Fibroblast of skin of left biceps (primary cell): ENCODE measurements around the gene NUP98.
A peak's percentile ranks its signal among the peaks of the same experiment; 100 is the strongest.
"Not testable (repeated sequence)": the region's sequence is repeated elsewhere in the genome, so short reads cannot be mapped to it uniquely, and the experiment has no call there.

Experiments
- DNase-seq, 2 experiments: peaks; one replicate each; pipeline ENCODE4 v3.0.0-alpha.2; 2013; ENCODE audit warnings: low read depth in 2 of 2

Gene NUP98

DNA sequence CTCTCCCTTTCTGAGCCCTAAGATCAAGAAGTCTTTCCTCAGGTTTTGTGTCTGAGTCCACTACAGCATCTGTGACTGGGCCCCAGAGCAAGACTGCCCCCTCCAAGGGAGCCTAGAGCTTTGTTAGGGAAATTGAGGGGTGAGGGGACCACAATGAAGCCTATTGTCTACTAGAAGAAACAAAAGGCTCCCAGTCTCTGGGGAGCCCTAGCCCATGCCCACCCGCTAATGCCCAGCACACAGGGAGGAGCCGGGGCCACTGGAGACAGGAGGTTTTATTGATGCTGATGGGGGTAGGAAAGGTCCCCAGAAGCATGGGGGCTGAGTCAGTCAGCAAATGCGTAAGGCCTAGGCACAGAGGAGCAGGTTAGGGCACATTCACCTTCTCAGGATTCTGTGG, 29.4 kb upstream of the NUP98 start:
- no peak for DNase-seq

DNA sequence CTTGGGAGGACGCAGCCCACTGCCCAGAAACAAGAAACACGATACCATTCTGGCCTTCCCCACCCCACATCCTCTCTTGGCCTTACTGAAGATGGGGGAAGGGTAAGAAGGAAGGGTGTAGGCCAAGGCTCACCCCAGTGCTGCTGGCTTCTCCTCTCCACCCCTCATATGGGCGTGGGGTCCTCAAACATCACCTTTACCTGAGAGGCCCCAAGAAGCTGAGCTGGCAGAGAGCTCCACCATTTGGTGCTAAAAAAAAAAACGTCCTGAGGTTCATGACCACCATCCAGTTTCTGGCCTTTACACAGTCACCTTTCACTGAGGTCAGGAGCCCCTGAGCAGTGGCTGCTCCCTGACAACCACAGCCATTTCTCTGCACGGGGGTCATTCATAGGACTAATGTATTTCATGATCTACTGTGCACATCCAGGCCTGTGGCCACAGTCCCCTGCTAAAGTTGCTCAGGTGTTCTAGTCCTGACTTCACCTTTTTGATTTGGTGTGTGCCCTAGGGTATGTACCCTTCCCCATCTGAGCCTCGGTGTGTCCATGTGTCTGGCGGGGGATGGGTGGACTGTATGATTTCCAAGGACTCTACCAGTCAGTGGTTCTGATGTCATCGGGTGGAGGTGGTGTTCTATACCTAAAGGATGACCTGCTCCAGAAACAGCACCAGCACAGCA, 28.3 kb upstream of the NUP98 start:
- DNase-seq: no peak

DNA sequence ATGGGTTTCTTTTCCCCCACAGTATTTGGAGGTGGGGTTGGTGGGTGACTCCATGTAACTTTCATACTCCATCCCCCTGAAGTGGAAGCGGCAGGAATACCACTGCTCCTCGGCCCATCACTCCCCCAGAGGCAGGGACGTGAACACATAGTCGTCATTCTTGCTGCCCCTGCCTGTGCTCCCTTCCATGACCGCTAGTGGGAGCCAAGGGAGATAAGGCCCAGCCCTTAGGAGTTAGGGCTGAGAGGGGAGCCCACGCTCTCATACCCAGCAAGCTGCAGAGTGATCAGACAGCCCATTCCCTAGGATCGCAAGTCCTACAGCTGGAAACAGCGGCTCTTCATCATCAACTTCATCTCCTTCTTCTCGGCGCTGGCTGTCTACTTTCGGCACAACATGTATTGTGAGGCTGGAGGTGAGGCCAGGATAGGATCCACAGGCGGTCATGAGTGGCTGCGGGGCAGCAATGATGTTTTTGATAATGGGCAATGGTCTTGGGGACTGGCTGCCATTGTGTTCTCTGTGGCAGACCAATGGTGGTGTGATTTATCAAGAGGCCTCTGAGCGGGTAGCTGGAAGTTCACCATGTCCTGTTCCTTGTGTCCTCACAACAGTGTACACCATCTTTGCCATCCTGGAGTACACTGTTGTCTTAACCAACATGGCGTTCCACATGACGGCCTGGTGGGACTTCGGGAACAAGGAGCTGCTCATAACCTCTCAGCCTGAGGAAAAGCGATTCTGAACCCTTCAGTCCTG, 27.5 kb upstream of the NUP98 start:
- DNase-seq: no peak

DNA sequence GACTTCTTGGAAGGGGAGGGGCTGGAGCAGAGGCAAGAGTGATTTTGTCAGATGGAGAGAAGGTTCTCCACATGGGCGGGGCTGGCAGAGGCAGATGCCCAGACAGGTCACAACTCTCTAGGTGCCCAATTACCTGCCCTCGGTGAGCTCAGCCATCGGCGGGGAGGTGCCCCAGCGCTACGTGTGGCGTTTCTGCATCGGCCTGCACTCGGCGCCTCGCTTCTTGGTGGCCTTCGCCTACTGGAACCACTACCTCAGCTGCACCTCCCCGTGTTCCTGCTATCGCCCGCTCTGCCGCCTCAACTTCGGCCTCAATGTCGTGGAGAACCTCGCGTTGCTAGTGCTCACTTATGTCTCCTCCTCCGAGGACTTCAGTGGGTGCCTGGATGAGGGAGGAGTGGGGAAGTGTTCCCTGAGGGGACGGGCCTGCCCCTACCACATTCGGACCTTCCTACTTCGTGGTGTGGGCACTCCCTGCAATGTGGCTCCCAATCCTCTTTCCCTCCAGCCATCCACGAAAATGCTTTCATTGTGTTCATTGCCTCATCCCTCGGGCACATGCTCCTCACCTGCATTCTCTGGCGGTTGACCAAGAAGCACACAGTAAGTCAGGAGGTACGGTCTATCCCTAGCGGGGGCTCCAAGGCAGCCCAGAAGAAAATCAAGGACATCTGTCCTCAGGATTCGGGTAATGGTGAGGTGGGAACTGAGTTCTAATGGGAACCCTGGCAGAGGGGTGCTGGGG, 26.6 kb upstream of the NUP98 start:
- DNase-seq: no peak

DNA sequence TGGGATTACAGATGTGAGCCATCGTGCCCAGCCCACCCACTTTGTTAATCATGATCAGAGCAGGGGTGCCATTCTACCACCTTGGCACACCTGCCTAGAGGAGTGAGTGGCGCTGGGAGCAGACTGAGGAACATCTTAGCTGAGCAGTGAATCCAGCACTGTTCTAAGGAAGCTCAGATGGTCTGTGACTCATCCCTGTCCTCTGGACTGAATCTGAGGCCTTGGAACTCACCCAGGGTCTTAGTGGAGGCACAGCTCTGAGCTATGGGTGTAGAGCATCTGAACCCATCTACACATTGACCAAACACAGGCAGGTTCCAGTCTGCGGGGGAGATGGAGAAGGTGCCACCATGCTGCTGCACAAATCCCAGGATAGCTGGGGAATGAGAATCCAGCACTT, 25.9 kb upstream of the NUP98 start:
- DNase-seq: peak in 1 of 2 experiments; percentile 15

DNA sequence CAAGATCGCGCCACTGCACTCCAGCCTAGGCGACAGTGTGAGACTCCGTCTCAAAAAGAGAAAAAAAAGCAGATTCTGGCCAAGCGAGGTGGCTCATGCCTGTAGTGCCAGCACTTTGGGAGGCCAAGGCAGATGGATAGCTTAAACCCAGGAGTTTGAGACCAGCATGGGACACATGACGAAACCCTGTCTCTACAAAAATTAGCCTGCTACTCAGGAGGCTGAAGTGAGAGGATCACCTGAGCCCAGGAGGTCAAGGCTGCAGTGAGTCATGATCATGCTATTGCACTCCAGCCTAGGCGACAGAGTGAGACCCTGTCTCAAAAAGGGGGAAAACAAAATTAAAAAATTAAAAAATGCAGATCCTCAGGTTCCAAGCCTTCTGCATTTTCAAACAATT, 25.0 kb upstream of the NUP98 start:
- no peak for DNase-seq

DNA sequence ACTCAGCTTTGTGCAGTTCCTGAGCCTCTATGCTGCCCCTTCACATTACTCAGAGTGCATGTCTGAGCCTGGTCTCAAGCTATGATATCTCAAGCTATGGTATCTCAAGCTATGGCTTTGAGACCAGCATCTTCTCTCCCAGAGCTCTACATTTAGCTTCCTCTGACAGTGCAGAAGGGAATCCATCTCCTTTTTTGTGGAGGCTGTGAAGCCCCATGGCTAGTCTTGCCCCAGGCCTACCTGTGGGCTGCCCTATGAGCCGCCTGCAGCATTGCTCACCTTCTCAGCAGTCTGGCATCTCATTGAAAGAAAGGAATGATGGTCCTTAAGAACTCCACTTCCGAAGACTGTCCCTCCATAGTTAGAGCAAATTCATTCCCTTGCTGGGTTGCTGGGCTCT, 23.6 kb upstream of the NUP98 start:
- no peak for DNase-seq

DNA sequence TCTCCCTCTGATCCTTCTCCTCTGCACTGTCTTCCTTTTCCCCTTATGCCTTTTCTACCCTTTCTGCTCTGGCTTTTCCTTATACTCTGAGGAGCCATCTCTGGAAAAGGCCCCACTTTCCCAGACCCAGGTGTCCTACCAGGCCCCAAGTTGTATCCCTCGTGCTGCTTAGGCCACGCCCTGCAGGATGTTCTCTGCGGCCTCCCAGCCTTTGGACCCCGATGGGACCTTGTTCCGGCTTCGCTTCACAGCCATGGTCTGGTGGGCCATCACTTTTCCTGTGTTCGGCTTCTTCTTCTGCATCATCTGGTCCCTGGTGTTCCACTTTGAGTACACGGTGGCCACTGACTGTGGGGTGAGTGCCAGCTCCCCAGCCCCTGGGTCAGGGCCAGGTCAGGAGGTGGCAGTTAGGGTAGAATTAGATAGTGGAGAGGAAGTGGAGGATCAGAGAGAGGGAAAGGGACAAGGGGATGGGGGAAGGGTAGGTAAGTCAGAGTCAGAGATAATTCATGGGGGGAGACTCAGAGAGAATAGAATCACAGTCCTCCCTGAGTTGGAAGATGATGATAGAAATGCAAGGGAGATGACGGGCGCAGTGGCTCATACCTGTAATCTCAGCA, 19.9 kb upstream of the NUP98 start:
- no peak for DNase-seq

DNA sequence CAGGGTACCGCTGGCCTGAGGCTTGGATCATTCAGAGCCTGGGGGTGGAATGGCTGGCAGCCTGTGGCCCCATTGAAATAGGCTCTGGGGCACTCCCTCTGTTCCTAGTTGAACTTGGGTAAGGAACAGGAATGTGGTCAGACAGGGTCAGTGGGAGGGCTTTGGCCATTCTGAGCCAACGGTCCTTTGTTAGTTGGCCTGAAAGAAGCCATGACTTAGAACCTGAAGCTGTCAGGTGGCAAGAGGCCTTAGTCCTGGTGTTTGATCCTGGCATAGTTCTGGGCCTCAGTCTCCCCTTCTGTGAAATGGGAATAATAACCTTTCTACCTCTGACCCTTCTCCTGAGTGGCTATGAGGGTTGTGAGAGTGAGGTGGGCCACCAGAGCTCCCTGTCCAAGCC, 19.3 kb upstream of the NUP98 start:
- no peak for DNase-seq

DNA sequence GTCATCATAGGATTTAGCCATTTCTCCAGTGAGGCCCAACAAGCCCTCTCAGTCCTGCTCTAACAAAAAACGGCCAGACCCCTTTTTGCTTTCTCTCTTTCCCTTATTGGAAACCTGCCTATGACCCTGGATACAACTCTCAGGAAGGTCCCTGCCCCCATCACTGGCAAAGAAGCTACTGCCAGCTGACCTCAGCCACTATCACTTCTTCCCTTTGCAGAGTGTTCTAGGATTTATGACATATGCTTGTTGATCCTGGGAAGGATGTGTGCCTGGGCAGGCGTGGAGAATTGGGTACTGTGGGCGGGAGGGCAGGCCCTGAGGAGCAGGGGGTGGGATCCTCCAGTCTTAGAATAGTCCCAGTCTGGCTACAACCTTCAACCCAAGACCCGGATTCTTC, 18.5 kb upstream of the NUP98 start:
- DNase-seq: no peak

DNA sequence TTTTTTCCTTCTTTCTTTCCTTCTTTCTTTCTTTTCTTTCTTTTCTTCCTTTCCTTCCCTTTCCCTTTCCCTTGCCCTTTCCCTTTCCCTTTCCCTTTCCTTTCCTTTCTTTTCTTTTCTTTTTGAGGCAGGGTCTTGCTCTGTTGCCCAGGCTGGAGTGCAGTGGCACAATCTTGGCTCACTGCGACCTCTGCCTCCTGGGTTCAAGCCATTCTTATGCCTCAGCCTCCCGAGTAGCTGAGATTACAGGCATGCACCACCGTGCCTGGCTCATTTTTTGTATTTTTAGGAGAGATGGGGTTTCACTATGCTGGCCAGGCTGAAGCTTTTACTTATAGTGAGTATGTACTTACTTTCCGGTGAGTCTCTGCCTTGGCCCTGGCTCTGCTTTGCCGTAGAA, 17.5 kb upstream of the NUP98 start:
- DNase-seq: not testable (repeated sequence)

DNA sequence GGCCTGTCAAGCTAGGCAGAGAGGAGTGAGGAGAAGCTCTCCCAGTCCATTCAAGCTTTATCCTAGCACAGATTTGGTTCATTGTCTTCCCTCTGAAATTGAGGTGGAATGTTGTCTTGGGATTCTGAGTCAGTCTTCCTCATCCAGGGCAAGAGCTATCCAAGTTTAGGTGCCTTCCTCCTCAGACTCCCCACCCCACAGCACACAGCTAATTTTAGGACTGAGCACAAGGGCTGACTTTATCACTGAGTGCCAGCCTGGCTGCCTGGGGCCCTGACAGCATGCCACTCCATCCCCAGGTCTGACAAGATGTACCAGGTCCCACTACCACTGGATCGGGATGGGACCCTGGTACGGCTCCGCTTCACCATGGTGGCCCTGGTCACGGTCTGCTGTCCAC, 13.6 kb upstream of the NUP98 start:
- DNase-seq: no peak

DNA sequence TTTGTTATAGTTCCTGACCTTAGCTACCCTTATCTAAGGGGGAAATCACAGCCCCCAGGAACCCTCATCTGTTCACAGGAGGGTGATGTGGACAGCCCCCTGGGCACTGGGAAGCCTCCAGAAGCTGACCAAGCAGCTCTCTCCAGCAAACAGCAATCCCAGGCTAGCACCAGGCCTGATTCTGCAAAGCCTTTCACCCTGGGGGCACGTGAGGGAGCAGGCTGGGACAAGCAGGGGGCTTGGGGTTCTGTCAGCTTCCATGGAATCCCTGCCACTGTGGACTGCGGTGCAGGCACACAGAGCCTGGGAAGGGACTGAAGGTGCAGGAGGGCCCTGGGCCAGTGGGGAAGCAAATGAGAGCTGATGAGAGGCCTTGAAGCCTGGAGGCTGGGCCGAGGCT, 13.1 kb upstream of the NUP98 start:
- DNase-seq: no peak

DNA sequence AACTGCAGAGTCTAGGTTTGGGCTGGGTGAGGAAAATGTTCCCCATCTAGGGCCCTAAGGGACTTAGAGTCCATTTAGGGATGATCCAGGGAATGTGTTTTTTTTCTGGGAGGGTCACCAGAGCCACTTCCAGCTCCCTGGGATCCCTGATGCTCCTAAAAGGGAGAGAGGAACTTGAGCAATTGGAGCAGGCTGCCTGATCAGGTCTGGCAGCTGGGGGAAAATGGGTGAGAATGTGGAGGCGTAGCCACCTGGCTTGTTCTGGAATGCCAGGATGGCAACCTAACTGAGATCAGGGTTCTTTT, 12.2 kb upstream of the NUP98 start:
- no peak for DNase-seq

DNA sequence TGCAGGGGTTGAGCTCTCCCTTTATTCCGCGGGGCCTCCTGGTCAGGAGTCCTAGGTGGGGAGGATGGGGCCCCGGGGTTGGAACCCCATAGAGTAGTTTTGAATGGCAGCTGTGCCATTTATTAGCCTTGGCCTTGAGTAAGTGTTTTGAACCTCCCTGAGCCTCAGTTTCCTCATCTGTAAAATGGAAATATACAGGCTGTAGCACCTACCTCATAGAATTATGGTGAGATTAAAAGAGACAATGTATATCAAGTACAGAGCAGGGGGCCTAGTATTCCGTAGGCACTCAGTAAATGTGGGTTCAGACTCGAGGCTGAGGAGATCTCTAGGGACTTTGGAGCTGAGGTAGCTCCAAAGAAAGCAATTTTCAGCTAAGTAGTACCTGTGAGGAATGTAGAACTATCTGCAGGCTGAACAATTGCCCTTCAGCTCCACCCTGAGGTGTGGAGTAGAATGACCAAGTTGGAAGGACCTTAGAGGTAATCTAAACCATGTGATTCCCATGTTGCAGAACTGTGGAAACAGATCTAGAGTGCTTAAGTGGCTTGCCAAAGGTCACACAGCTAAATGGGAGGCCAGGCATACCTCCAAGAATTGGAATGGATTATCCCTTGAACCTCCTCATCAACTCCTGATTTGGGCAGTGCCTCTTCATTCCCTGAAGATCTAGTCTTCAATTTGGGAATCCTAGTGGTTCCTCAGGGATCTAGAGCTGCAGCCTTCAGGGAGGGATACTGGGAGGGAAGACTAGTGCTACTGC, 11.7 kb upstream of the NUP98 start:
- DNase-seq: no peak

DNA sequence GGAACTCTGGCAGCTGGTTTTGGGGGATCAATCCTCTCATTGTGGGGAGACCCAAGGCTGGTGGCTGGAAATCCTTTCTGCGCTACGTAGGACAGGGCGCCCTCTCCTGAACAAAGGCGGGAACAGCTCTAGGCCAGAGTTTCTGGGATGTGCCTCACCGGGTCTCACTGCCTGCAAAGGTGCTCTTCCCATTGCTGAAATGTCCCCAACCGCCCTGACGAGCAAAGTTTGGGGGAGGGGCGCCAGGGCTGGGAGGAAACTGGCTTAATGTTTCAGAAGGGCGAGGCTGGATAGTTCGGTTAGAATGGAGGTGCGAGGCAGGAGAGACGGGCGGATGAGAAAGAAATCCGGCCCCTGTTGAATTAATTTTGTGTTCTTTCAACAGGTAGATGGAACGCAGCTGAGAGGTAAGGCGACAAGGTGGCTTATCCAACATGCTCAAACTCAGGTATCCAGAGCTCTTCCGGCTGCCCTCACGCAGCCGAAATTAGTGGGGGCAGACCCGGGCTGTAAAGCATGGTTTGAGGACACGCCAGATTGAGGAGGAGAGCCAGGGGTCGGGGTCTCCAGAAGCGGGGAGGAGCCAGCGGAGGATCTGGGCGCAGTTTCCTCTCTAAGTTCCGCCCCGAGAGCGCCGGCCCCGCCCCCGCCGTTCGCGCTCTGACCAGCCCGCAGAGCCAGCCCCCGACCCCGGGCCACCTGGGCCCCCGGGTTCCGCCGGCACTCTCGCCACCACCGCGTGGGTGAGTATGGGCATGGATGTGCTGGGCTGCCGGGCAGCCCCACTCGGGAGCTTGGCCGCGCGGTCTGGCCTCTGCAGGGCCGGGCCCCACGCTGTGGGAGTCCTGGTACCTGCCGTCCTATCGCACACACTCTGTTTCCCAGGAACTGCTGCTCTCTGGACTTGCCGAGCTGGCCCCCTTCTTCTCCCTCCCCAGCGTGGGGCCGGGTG, 10.8 kb upstream of the NUP98 start, which contains the start of gene PGAP2:
PGAP2 (plus strand) TSS at position 652 of the 952 bp plus-strand sequence. CDS start 2,700 bp downstream, outside the sequence.
- no peak for DNase-seq

DNA sequence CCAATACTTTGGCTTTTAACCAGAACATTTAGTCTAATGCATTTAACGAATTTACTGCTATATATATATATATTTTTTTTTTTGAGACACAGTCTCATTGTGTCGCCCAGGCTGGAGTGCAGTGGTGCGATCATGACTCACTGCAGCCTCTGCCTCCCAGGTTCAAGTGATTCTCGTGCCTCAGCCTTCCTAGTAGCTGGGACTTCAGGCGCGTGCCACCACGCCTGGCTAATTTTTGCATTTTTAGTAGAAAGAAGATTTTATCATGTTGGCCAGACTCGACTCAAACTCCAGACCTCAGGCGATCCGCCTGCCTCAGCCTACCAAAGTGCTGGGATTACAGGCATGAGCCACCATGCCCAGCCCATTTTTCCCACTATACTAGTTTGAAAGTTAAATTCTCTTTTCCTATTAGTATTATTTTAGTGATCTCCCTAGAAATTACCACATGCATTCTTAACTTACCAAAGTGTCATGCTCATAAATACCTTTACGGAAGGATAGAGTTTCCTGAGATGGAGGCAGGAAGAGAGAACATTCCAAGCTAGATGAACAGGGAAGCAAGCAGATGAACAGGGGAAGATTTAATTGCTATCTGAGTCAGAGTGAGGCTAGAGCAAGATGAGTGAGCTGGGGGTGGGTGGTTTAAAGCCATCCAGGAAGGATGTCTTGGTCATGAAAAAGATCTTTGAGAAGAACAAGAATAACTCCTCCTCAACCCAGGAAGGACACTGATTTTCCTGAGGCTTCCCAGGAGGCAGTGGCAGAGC, 6.6 kb upstream of the NUP98 start:
- no peak for DNase-seq

DNA sequence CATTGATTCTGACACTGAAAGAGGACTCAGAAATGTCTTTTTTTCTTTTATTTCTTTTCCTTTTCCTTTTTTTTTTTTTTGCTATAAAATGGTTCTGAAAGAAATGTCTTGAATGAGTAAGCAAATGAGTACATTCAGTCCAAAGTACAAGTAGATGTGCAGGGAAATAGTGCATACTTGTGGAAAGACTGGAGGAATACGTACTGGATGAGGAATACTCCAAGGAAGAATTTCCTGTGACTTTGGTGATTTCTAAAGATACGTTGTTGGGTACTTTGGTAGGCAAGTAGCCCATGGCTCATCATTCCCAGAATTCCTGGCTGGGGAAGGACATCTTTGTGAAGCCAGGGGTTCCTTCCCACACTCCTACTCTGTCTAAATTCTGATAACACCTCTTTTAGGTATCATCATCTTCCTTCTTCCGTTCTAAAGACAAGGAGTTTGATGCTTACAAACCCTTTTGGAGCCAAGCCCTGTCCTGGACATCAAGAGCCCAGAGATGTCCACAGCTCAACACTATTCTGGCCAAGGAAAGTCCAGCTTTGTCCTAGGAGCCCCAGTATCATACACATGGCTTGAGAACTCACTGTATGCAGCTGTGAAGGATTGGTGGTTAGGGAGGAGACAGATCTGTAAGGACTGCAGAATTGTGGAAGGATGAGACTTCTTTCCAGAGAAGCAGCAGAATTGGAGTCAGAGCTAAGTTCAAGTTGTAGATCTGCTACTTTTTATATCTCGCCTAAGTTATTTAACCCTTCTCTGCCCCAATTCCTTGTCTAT, 4.8 kb upstream of the NUP98 start:
- no peak for DNase-seq

DNA sequence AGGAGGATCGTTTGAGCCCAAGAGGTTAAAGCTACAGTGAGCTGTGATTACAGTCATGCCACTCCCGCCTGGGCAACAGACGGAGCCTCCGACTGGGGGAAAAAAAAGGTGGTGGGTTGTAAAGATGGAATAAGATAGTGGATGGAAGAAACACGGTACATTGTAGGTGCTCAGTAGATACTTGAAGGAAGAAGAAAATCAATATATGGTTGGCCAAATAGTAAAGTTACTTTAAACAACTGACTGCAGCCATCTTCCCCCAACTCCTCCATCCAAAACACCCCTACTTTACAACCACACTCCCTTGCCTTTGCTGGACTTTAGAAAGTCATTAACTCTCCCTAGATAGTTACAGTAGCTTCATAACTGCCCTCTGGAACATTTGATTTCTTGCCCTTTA, 2.5 kb upstream of the NUP98 start:
- no peak for DNase-seq
